ENCODE results near the gene XYLT1. TPM values are rescaled to one million over a fixed set of nuclear protein-coding genes. Genes with fewer than 3 reads are reported as not detected.

Gene XYLT1
- total and polyA plus RNA-seq, 2 experiments from 2014 or later = 4.5 to 26.3 TPM

DNA sequence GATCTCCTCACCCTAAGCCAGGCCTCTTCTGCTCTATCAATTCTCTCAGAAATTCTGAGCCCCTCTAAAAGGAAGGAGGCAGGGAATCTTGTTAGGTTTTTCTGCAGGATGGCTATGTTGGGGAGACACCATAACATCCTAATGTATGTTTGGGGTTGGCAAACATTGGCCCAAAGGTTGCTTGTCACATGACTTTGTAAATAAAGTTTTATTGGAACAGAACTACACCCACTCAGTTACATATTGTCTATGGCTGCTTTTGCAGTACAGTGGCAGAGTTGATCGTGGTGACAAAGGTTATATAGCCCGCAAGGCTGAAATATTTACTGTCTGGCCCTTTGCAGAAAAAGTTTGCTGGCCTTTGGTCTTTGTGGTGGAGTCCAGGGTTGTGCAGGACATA lies 409.4 kb downstream of the XYLT1 start:
- Histone ChIP-seq H3K9me3 (ENCODE audit: low read depth) (no peaks in the 10 kb centered on the region), H3K4me3 (no peak overlapping the region), H3K27ac (no peak overlapping the region), H3K4me1 (ENCODE audit: insufficient read depth) (no peaks in the 10 kb centered on the region), H3K9me2 (ENCODE audit: insufficient read depth) (no peaks in the 10 kb centered on the region), H3F3A (ENCODE audit: insufficient read depth) (no peaks in the 10 kb centered on the region), H3K27me3 (replicated peaks; ENCODE audit: insufficient read depth) (no peaks in the 10 kb centered on the region), H4K20me1 (ENCODE audit: insufficient read depth) (no peaks in the 10 kb centered on the region), H2AFZ (no peak overlapping the region), H3K36me3 (ENCODE audit: low read depth) (no peaks in the 10 kb centered on the region), H3K9ac (no peak overlapping the region), H3K79me2 (ENCODE audit: insufficient read depth) (no peaks in the 10 kb centered on the region), H3K4me2 (ENCODE audit: unreplicated experiment) (no peak overlapping the region)
- 53 to 54% methylated on average over 2 of the region's 2 CpGs for WGBS, 2 experiments (ENCODE audit: low coverage in 1 of 2, low lambda C conversion rate in 2 of 2, missing lambda C conversion rate in 2 of 2)
- in situ Hi-C loops (cut with MboI) = no loop called here
- no peak for TF ChIP-seq EZH2phosphoT487 (IDR thresholded peaks at IDR 0.05; ENCODE audit: insufficient read depth, low read depth)
- no peak for TF ChIP-seq EZH2 (IDR thresholded peaks at IDR 0.05; ENCODE audit: insufficient read depth, poor library complexity, severe bottlenecking)
- no peak for DNase-seq

DNA sequence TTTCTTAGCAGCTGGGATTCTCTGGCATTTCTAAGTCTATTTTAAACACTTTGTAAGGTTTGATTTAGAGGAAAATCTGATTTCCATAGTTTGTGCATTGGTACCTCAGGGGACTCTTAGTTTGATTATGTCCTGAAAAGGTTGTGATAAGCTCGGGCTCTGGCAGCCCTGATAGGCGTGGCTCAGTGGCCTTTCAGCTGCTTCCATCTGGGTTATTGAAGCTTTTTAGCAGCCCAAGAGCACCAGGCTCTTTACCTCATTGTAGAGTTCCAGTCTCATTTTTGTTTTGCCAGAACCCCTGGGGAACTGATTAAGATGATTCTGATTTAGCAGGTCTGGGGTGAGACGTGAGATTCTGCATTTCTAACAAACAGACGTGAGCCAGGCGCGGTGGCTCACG lies 412.3 kb downstream of the XYLT1 start:
- H3K27ac ChIP-seq = no peak overlapping the region
- H3K4me1 ChIP-seq (ENCODE audit: insufficient read depth) = no peaks in the 10 kb centered on the region
- no peaks in the 10 kb centered on the region for H3K36me3 ChIP-seq (ENCODE audit: low read depth)
- no peaks in the 10 kb centered on the region for H3K79me2 ChIP-seq (ENCODE audit: insufficient read depth)
- H3K4me3 ChIP-seq = no peak overlapping the region
- no peak overlapping the region for H2AFZ ChIP-seq
- TF ChIP-seq EZH2phosphoT487 (IDR thresholded peaks at IDR 0.05; ENCODE audit: insufficient read depth, low read depth) = no peak
- no peaks in the 10 kb centered on the region for H3K27me3 ChIP-seq (replicated peaks; ENCODE audit: insufficient read depth)
- H4K20me1 ChIP-seq (ENCODE audit: insufficient read depth) = no peaks in the 10 kb centered on the region
- H3F3A ChIP-seq (ENCODE audit: insufficient read depth) = no peaks in the 10 kb centered on the region
- no peak for DNase-seq
- WGBS, 2 experiments (ENCODE audit: low coverage in 1 of 2, low lambda C conversion rate in 2 of 2, missing lambda C conversion rate in 2 of 2) = 49 to 61% methylated on average over 7 of the region's 7 CpGs
- no peak overlapping the region for H3K9ac ChIP-seq
- H3K9me3 ChIP-seq (ENCODE audit: low read depth) = no peaks in the 10 kb centered on the region
- in situ Hi-C loops (cut with MboI) = no loop called here
- H3K9me2 ChIP-seq (ENCODE audit: insufficient read depth) = no peaks in the 10 kb centered on the region
- H3K4me2 ChIP-seq (ENCODE audit: unreplicated experiment) = no peak overlapping the region

DNA sequence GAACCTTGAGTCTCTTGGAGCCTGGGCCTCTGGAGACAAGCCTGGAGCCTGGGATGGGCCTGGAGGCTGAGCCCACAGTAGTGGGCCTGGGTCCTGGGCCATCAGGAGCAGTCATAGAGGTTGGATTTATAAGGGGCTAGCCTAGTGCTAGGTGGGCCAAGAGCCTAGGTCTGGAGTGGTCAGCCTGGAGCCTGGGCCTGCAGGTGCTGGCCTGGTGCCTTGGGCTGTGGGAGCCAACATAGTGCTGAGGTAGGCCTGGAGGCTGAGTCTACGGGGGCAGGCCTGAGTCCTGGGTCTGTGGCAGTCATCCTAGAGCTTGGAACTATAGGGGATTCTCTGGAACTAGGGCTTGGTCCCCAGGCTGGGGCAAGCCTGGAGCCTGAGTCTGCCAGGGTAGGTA lies 414.1 kb downstream of the XYLT1 start:
- no peaks in the 10 kb centered on the region for H3K36me3 ChIP-seq (ENCODE audit: low read depth)
- H3F3A ChIP-seq (ENCODE audit: insufficient read depth) = no peaks in the 10 kb centered on the region
- H4K20me1 ChIP-seq (ENCODE audit: insufficient read depth) = no peaks in the 10 kb centered on the region
- H3K27ac ChIP-seq = no peak overlapping the region
- H2AFZ ChIP-seq = no peak overlapping the region
- no peak overlapping the region for H3K4me2 ChIP-seq (ENCODE audit: unreplicated experiment)
- H3K9me2 ChIP-seq (ENCODE audit: insufficient read depth) = no peaks in the 10 kb centered on the region
- H3K4me1 ChIP-seq (ENCODE audit: insufficient read depth) = no peaks in the 10 kb centered on the region
- H3K4me3 ChIP-seq = no peak overlapping the region
- in situ Hi-C loops (cut with MboI) = no loop called here
- DNase-seq = no peak
- TF ChIP-seq EZH2phosphoT487 (IDR thresholded peaks at IDR 0.05; ENCODE audit: insufficient read depth, low read depth) (no peak), EZH2 (IDR thresholded peaks at IDR 0.05; ENCODE audit: insufficient read depth, poor library complexity, severe bottlenecking) (no peak)
- 0 to 33% methylated on average over 1 of the region's 1 CpG for WGBS, 2 experiments (ENCODE audit: low coverage in 1 of 2, low lambda C conversion rate in 2 of 2, missing lambda C conversion rate in 2 of 2)
- no peaks in the 10 kb centered on the region for H3K79me2 ChIP-seq (ENCODE audit: insufficient read depth)
- no peaks in the 10 kb centered on the region for H3K27me3 ChIP-seq (replicated peaks; ENCODE audit: insufficient read depth)
- no peak overlapping the region for H3K9ac ChIP-seq
- H3K9me3 ChIP-seq (ENCODE audit: low read depth) = no peaks in the 10 kb centered on the region

DNA sequence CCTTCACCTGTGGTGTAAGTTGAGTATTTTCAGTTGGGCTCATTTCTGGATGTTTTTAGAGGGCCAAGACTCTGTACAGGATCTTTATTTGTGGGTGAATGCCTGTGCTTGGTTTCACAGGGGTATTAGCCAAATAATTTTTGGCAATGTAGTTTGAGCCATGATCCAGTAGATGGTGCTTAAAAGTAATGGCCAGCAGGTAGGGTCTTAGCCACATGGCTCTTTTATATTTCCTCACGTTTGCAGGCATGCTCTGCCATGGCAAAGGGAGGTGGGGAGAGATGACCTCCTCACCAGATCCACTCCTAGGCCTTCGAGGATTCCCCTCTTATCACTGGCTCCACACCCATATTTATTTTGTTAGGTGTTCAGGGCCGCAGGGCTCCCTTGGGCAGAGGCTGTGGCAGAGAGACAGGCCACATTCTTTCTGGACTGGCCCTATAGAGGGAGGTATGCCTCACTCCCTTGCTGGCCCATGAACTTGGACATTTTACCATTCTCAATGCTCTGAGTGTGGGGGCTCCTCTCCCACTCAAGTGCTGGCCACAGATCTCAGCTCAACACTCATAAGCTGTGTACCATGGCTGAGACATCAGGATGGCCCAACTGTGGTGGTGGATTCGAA lies 417.1 kb downstream of the XYLT1 start:
- TF ChIP-seq EZH2phosphoT487 (IDR thresholded peaks at IDR 0.05; ENCODE audit: insufficient read depth, low read depth) = no peak
- TF ChIP-seq EZH2 (IDR thresholded peaks at IDR 0.05; ENCODE audit: insufficient read depth, poor library complexity, severe bottlenecking) = no peak
- Histone ChIP-seq H3K4me2 (ENCODE audit: unreplicated experiment) (no peak overlapping the region), H3K9ac (no peak overlapping the region), H2AFZ (no peak overlapping the region), H3F3A (ENCODE audit: insufficient read depth) (no peaks in the 10 kb centered on the region), H4K20me1 (ENCODE audit: insufficient read depth) (no peaks in the 10 kb centered on the region), H3K9me3 (ENCODE audit: low read depth) (no peaks in the 10 kb centered on the region), H3K4me1 (ENCODE audit: insufficient read depth) (no peaks in the 10 kb centered on the region), H3K79me2 (ENCODE audit: insufficient read depth) (no peaks in the 10 kb centered on the region), H3K9me2 (ENCODE audit: insufficient read depth) (no peaks in the 10 kb centered on the region), H3K27me3 (replicated peaks; ENCODE audit: insufficient read depth) (no peaks in the 10 kb centered on the region), H3K27ac (no peak overlapping the region), H3K36me3 (ENCODE audit: low read depth) (no peaks in the 10 kb centered on the region), H3K4me3 (no peak overlapping the region)
- 16 to 19% methylated on average over 4 of the region's 4 CpGs for WGBS, 2 experiments (ENCODE audit: low coverage in 1 of 2, low lambda C conversion rate in 2 of 2, missing lambda C conversion rate in 2 of 2)
- in situ Hi-C loops (cut with MboI) = no loop called here
- DNase-seq = no peak

Small RNA genes within 50 kb of the gene (small RNA-seq; reads per million reads assigned to genes)
- not detected for gene AC109446.1 (ENCODE audit: low read depth, low replicate concordance)
